Activated CD4-positive, CD25-positive, alpha-beta regulatory T cell treated with anti-CD3 and anti-CD28 coated beads, Interleukin-2, amount 50 U/mL, for 24 hours (primary cell): ENCODE results near the gene POLR3H.
"Not testable (repeated sequence)": the region's sequence is repeated elsewhere in the genome, so short reads cannot be mapped to it uniquely, and the experiment has no call there.

Experiments used
- ATAC-seq, 2 donors: fragments of 150-1000 bp; cut with Tn5 transposase; one replicate each; pipeline ENCODE4 v1.10.0; 2021; ENCODE audit warnings: mild to moderate bottlenecking in 1 of 2, moderate library complexity in 1 of 2

The POLR3H gene

GRCh38 chr22:41543854-41544670 lies at the start of gene POLR3H:
POLR3H (minus strand) TSS chr22:41544470; CDS start chr22:41544101, 369 bp downstream.
- peak; percentile 97 to 98 for ATAC-seq

- not testable (repeated sequence) for ATAC-seq
Observed at GRCh38 chr22:41593336-41593960, 49.2 kb upstream of the POLR3H start.

- ATAC-seq, result peak; percentile 97 to 98
Observed at GRCh38 chr22:41589391-41590241, 45.3 kb upstream of the POLR3H start, which contains the start of gene PMM1. PMM1 (minus strand) TSS chr22:41589840; CDS start chr22:41589805, 35 bp downstream.

- ATAC-seq, result no peak
Observed at GRCh38 chr22:41587347-41587723, 43.1 kb upstream of the POLR3H start.

GRCh38 chr22:41585898-41586297 lies 41.6 kb upstream of the POLR3H start:
- ATAC-seq, result no peak

GRCh38 chr22:41584881-41585280 lies 40.6 kb upstream of the POLR3H start:
- no peak for ATAC-seq

- no peak for ATAC-seq
Observed at GRCh38 chr22:41582694-41583093, 38.4 kb upstream of the POLR3H start.

- ATAC-seq, result no peak
Observed at GRCh38 chr22:41579997-41580355, 35.7 kb upstream of the POLR3H start.

GRCh38 chr22:41579297-41579996 lies 35.2 kb upstream of the POLR3H start:
- ATAC-seq, result no peak

GRCh38 chr22:41578818-41579217 lies 34.5 kb upstream of the POLR3H start:
- ATAC-seq, result no peak

- ATAC-seq, result no peak
Observed at GRCh38 chr22:41578114-41578513, 33.8 kb upstream of the POLR3H start.

GRCh38 chr22:41576877-41577276 lies 32.6 kb upstream of the POLR3H start:
- ATAC-seq, result peak; percentile 18 to 41

- ATAC-seq, result no peak
Observed at GRCh38 chr22:41575533-41575932, 31.3 kb upstream of the POLR3H start.

- no peak for ATAC-seq
Observed at GRCh38 chr22:41574847-41575381, 30.6 kb upstream of the POLR3H start.

- no peak for ATAC-seq
Observed at GRCh38 chr22:41573677-41574076, 29.4 kb upstream of the POLR3H start.

- not testable (repeated sequence) for ATAC-seq
Observed at GRCh38 chr22:41572305-41572704, 28.0 kb upstream of the POLR3H start.

- ATAC-seq, result no peak
Observed at GRCh38 chr22:41571786-41572185, 27.5 kb upstream of the POLR3H start.

GRCh38 chr22:41570221-41570620 lies 26.0 kb upstream of the POLR3H start:
- no peak for ATAC-seq

GRCh38 chr22:41568811-41569210 lies 24.5 kb upstream of the POLR3H start:
- ATAC-seq, result no peak

GRCh38 chr22:41567512-41567768 lies 23.2 kb upstream of the POLR3H start:
- no peak for ATAC-seq

- ATAC-seq, result peak; percentile 84 to 85
Observed at GRCh38 chr22:41565403-41566054, 21.3 kb upstream of the POLR3H start.

- no peak for ATAC-seq
Observed at GRCh38 chr22:41564563-41564962, 20.3 kb upstream of the POLR3H start.
